ENCODE data around the gene TFAP2E.

Gene TFAP2E

DNA sequence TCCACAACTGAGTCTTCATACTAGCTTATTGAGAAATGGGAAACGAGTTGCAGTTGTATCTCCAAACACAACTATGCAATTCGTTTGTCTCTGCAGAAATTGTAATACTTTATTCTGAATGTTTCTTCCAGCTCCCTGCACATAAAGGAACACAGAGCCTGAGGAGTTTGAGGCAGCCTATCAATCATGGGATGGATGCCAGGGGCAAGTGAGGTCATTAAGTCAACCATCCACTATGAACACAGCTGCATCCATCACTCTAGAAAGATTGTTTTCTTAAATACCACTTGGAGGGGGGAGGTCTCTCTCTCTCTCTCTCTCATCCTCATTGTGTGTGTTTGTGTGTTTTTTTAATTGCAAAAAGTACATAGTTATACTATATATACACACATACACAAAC, 71.1 kb downstream of the TFAP2E start:
- Histone ChIP-seq H3K27ac (no peak overlapping the region), H3K27me3 (ENCODE audit: insufficient read depth, low read depth, severe bottlenecking) (no peaks in the 10 kb centered on the region), H3K9me3 (ENCODE audit: severe bottlenecking) (no peaks in the 10 kb centered on the region), H3K36me3 (peaks cover 3% of the 10 kb centered on the region; the same call in 1 of the 2 replicates), H3K4me3 (ENCODE audit: low read depth, low read length) (no peak overlapping the region)
- DNase-seq, result no peak
- TF ChIP-seq, protein P1, sequence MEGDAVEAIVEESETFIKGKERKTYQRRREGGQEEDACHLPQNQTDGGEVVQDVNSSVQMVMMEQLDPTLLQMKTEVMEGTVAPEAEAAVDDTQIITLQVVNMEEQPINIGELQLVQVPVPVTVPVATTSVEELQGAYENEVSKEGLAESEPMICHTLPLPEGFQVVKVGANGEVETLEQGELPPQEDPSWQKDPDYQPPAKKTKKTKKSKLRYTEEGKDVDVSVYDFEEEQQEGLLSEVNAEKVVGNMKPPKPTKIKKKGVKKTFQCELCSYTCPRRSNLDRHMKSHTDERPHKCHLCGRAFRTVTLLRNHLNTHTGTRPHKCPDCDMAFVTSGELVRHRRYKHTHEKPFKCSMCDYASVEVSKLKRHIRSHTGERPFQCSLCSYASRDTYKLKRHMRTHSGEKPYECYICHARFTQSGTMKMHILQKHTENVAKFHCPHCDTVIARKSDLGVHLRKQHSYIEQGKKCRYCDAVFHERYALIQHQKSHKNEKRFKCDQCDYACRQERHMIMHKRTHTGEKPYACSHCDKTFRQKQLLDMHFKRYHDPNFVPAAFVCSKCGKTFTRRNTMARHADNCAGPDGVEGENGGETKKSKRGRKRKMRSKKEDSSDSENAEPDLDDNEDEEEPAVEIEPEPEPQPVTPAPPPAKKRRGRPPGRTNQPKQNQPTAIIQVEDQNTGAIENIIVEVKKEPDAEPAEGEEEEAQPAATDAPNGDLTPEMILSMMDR (IDR thresholded peaks at IDR 0.05; ENCODE audit: low read depth, low read length), result no peak

Data from WERI-Rb-1 (cell line).